A673 (cell line): ENCODE results near the gene CCDC186. TPM values are rescaled to one million over a fixed set of nuclear protein-coding genes. Genes with fewer than 3 reads are reported as not detected.
"Not testable (repeated sequence)": the region's sequence is repeated elsewhere in the genome, so short reads cannot be mapped to it uniquely, and the experiment has no call there.

Source experiments
- BruUV-seq: library from RNA; stranded (reverse); fragments of 400-500 nt; replicated peaks from 2 replicates; lab custom pipeline; 2021; lab: Mats Ljungman, UMichigan
- CTCF ChIA-PET: fragments of 300-600 bp; sonication (Branson Sonifier 250); formaldehyde crosslinking; loops from one replicate; lab custom pipeline; 2022; ENCODE audit warnings: antibody characterized with exemption; lab: Charles Lee
- POLR2A ChIA-PET: fragments of 300-600 bp; sonication (Branson Sonifier 250); formaldehyde crosslinking; loops from one replicate; lab custom pipeline; 2022; ENCODE audit warnings: antibody characterized with exemption; ENCODE audit not compliant: low non-redundant PET; lab: Charles Lee
- DNase-seq: peaks from one replicate; pipeline ENCODE4 v3.0.0-alpha.2; 2015; ENCODE audit warnings: low spot score
- H3K27ac ChIP-seq: fragments of 200-600 bp; sonication (generic); 2 replicates; pipeline ENCODE4 v1.5.1; 2016; ENCODE audit warnings: mixed run types, low read depth, mild to moderate bottlenecking, mixed read lengths, antibody characterized with exemption, low read length; ENCODE audit not compliant: poor library complexity, severe bottlenecking
- H3K27me3 ChIP-seq: fragments of 200-600 bp; sonication (generic); replicated peaks from 2 replicates; pipeline ENCODE4 v1.6.1; 2017; ENCODE audit warnings: mixed run types, low read depth, mild to moderate bottlenecking, mixed read lengths, antibody characterized with exemption, low read length; ENCODE audit not compliant: insufficient read depth, poor library complexity
- H3K36me3 ChIP-seq: fragments of 200-600 bp; sonication (generic); 2 replicates; pipeline ENCODE4 v1.6.1; 2016; ENCODE audit warnings: mixed run types, mild to moderate bottlenecking, mixed read lengths, antibody characterized with exemption, low read length; ENCODE audit not compliant: insufficient read depth, poor library complexity, severe bottlenecking
- H3K4me1 ChIP-seq: fragments of 200-600 bp; sonication (generic); 2 replicates; pipeline ENCODE4 v1.6.1; 2017; ENCODE audit warnings: mixed run types, mild to moderate bottlenecking, mixed read lengths, antibody characterized with exemption, low read length; ENCODE audit not compliant: insufficient read depth, poor library complexity, severe bottlenecking
- H3K4me3 ChIP-seq: fragments of 200-600 bp; sonication (generic); 2 replicates; pipeline ENCODE4 v1.5.1; 2016; ENCODE audit warnings: low read depth, mixed run types, mild to moderate bottlenecking, mixed read lengths, low read length; ENCODE audit not compliant: poor library complexity, severe bottlenecking
- H3K9me3 ChIP-seq: fragments of 200-600 bp; sonication (generic); 2 replicates; pipeline ENCODE4 v1.6.1; 2016; ENCODE audit warnings: mixed run types, low read depth, mild to moderate bottlenecking, mixed read lengths, antibody characterized with exemption, low read length; ENCODE audit not compliant: poor library complexity, severe bottlenecking
- EZH2 ChIP-seq: fragments of 200-600 bp; sonication (generic); IDR thresholded peaks from 2 replicates; pipeline ENCODE4 v1.6.1; 2017; ENCODE audit warnings: borderline replicate concordance, low read depth, mild to moderate bottlenecking, mixed read lengths, antibody characterized with exemption, low read length; ENCODE audit not compliant: poor library complexity, severe bottlenecking
- intact Hi-C: fragments of 100-400 bp; cut with micrococcal nuclease; formaldehyde crosslinking; loops from one replicate; pipeline ENCODE4 v1.10.0; 2022; ENCODE audit not compliant: unreplicated experiment
- total RNA-seq: library from RNA; stranded (reverse); gene quantifications from 2 replicates; pipeline ENCODE4 v1.2.3, GENCODE V29; 2021
- TF ChIP-seq, protein P1 (sequence below): fragments of 300-800, 200-600 bp; sonication (generic); conservative IDR thresholded peaks from 2 replicates; pipeline ENCODE4 v1.5.1; 2017; ENCODE audit warnings: low read depth, mild to moderate bottlenecking, antibody characterized with exemption, low read length, moderate library complexity, mixed read lengths

Gene CCDC186
- total RNA-seq, 1 experiment from 2014 or later = 10.9 TPM

GRCh38 chr10:114142018-114142417 lies 32.0 kb downstream of the CCDC186 start:
- BruUV-seq = no TSS peak
- DNase-seq = no peak
- ChIA-PET CTCF (no interaction called here), POLR2A (no interaction called here)
- Histone ChIP-seq H3K4me1 (no peaks in the 10 kb centered on the region), H3K9me3 (no peaks in the 10 kb centered on the region), H3K27me3 (no peaks in the 10 kb centered on the region), H3K4me3 (no peak overlapping the region), H3K27ac (no peak overlapping the region), H3K36me3 (no peaks in the 10 kb centered on the region)
- intact Hi-C loops = no loop called here
- no peak for TF ChIP-seq EZH2
- TF ChIP-seq, protein P1, sequence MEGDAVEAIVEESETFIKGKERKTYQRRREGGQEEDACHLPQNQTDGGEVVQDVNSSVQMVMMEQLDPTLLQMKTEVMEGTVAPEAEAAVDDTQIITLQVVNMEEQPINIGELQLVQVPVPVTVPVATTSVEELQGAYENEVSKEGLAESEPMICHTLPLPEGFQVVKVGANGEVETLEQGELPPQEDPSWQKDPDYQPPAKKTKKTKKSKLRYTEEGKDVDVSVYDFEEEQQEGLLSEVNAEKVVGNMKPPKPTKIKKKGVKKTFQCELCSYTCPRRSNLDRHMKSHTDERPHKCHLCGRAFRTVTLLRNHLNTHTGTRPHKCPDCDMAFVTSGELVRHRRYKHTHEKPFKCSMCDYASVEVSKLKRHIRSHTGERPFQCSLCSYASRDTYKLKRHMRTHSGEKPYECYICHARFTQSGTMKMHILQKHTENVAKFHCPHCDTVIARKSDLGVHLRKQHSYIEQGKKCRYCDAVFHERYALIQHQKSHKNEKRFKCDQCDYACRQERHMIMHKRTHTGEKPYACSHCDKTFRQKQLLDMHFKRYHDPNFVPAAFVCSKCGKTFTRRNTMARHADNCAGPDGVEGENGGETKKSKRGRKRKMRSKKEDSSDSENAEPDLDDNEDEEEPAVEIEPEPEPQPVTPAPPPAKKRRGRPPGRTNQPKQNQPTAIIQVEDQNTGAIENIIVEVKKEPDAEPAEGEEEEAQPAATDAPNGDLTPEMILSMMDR = no peak

GRCh38 chr10:114140827-114141226 lies 33.2 kb downstream of the CCDC186 start:
- H3K36me3 ChIP-seq, BruUV-seq, H3K9me3 ChIP-seq, POLR2A ChIA-PET, DNase-seq, intact Hi-C loops, H3K27me3 ChIP-seq, H3K27ac ChIP-seq, H3K4me1 ChIP-seq, H3K4me3 ChIP-seq, CTCF ChIA-PET: not testable (repeated sequence)

DNA sequence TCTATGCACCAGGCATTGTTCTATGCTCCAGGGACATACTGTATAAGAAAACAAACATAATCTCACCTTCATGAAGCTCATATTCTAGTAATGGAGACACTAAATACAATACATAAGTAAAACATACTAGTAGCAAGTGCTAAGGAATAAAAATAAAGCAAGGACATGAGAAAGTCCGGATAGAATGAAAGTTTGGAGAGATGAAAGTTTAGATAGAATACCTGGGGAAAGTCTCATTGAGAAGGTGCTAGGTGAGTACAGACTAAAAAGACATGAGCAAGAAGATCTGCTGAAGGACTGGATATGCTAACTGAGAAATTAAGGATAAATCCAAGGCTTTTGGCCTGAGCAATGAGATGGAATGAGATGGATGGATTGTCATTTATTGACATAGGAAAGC lies 34.0 kb downstream of the CCDC186 start:
- no peak overlapping the region for H3K4me3 ChIP-seq
- no peaks in the 10 kb centered on the region for H3K4me1 ChIP-seq
- ChIA-PET POLR2A (no interaction called here), CTCF (no interaction called here)
- no peaks in the 10 kb centered on the region for H3K27me3 ChIP-seq
- no TSS peak for BruUV-seq
- no peak for DNase-seq
- H3K36me3 ChIP-seq = no peaks in the 10 kb centered on the region
- no peak overlapping the region for H3K27ac ChIP-seq
- no peaks in the 10 kb centered on the region for H3K9me3 ChIP-seq
- TF ChIP-seq, protein P1 = no peak
- TF ChIP-seq EZH2 = no peak
- intact Hi-C loops = no loop called here

DNA sequence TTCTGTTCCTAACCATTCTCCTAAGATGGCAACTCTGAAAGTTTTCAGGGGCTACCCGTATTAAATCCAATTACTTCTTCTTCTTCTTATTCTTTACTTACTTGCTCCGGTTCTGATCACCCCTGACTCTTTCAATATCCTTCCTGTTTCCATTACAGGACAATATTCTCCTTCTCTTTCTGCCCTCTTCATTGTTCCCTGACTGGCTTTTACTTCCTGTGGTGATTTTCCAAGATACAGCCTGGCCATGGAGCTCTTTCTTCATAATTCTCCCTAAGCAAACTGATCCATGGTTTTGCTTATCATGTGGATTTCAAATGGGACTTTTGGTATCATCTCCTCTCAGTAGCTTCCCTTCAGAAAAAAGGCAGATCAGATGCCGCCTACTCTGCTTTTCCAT lies 35.4 kb downstream of the CCDC186 start:
- no TSS peak for BruUV-seq
- DNase-seq = no peak
- CTCF ChIA-PET = interaction anchor here (0.5 kb wide), 1 partner anchor 627 kb away, joined by 5 read pairs; no protein-coding TSS in a partner anchor
- no peaks in the 10 kb centered on the region for H3K4me1 ChIP-seq
- POLR2A ChIA-PET = no interaction called here
- no peak for TF ChIP-seq EZH2
- H3K27ac ChIP-seq = no peak overlapping the region
- no peaks in the 10 kb centered on the region for H3K9me3 ChIP-seq
- H3K4me3 ChIP-seq = no peak overlapping the region
- intact Hi-C loops = no loop called here
- no peaks in the 10 kb centered on the region for H3K36me3 ChIP-seq
- no peaks in the 10 kb centered on the region for H3K27me3 ChIP-seq
